AG04450 (cell line): Measurements from ENCODE around the gene AMN. TPM values are rescaled to one million over a fixed set of nuclear protein-coding genes. Genes with fewer than 3 reads are reported as not detected.

Source experiments
- CTCF ChIA-PET: fragments of 300-600, 350-600 bp; formaldehyde crosslinking; extraction: SDS; loops from one replicate; lab custom pipeline; 2022; ENCODE audit warnings: antibody characterized with exemption, inconsistent platforms; lab: Charles Lee
- POLR2A ChIA-PET: fragments of 350-600 bp; formaldehyde crosslinking; extraction: SDS; loops from one replicate; lab custom pipeline; 2021; ENCODE audit warnings: antibody characterized with exemption, inconsistent platforms; lab: Yijun Ruan, JAX
- DNase-seq: peaks from one replicate; pipeline ENCODE4 v3.0.0-alpha.2; 2011; ENCODE audit warnings: low read depth, low spot score
- H3K27ac ChIP-seq: one replicate; pipeline ENCODE4 v1.5.1; 2012; ENCODE audit warnings: low read depth, low read length, control low read depth
- H3K27me3 ChIP-seq: one replicate; pipeline ENCODE4 v1.6.0; 2012; ENCODE audit warnings: low read length; ENCODE audit not compliant: control insufficient read depth, insufficient read depth
- H3K4me3 ChIP-seq: 2 replicates; pipeline ENCODE4 v1.5.1; 2011; ENCODE audit warnings: mild to moderate bottlenecking, low read depth, low read length, control low read depth
- H3K9me3 ChIP-seq: 2 replicates; pipeline ENCODE4 v1.5.1; 2012; ENCODE audit warnings: low read length; ENCODE audit not compliant: control insufficient read depth, insufficient read depth
- polyA plus RNA-seq: library from polyadenylated mRNA; depleted of rRNA; stranded (reverse); fragments of >200 nt; gene quantifications from 2 replicates; pipeline ENCODE4 v1.2.3, GENCODE V29; 2011
- TF ChIP-seq, protein P1 (sequence below): IDR thresholded peaks from 2 replicates; pipeline ENCODE4 v1.5.1; 2011; ENCODE audit warnings: low read depth, low read length, control low read depth, inconsistent platforms

AMN gene
- polyA plus RNA-seq, 1 experiment = 0.06 TPM

DNA sequence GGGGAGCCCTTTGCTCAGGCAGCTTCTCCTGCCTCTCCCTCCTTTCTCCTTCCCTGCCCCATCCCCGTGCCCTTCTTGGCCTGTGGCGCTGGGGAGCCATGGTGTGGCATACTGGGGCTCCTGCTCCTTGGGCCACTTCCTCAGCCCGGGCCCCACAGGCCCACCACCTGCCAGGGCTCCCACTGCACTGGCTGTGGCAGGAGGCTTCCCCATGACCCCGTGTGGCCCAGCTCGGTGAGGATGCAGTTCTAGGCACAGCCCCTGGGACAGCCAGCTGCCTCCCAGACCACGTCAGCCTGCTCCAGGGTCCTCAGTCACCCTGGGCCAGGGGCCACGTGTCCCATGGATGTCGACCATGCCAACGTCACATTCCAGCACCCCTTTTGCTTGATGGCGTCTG lies 13.0 kb upstream of the AMN start:
- no peaks in the 10 kb centered on the region for H3K27me3 ChIP-seq
- TF ChIP-seq, protein P1, sequence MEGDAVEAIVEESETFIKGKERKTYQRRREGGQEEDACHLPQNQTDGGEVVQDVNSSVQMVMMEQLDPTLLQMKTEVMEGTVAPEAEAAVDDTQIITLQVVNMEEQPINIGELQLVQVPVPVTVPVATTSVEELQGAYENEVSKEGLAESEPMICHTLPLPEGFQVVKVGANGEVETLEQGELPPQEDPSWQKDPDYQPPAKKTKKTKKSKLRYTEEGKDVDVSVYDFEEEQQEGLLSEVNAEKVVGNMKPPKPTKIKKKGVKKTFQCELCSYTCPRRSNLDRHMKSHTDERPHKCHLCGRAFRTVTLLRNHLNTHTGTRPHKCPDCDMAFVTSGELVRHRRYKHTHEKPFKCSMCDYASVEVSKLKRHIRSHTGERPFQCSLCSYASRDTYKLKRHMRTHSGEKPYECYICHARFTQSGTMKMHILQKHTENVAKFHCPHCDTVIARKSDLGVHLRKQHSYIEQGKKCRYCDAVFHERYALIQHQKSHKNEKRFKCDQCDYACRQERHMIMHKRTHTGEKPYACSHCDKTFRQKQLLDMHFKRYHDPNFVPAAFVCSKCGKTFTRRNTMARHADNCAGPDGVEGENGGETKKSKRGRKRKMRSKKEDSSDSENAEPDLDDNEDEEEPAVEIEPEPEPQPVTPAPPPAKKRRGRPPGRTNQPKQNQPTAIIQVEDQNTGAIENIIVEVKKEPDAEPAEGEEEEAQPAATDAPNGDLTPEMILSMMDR = no peak
- POLR2A ChIA-PET = no interaction called here
- CTCF ChIA-PET = no interaction called here
- no peak overlapping the region for H3K4me3 ChIP-seq
- DNase-seq = no peak
- H3K27ac ChIP-seq = no peak overlapping the region
- peaks cover 3% of the 10 kb centered on the region; the same call in 1 of the 2 replicates for H3K9me3 ChIP-seq

DNA sequence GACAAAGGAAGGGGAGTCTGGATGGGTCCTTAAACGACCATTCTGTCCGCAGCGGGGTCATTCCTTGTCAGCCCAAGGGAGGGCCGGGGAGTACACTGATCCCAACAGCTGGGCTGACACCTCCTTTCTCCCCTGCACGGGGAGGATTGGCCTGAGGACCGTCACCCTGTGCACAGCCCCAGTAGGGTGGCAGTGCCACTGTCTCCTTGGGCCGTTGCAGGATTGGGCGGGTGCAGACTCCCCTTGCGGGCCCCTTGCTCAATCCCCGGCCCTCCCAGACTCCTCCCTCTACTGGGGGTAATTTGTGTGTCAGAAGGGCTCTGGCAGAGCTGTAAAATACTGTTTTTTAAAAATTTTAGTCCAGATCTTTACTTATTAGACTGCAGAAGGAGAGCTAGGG lies 12.6 kb upstream of the AMN start:
- Histone ChIP-seq H3K4me3 (no peak overlapping the region), H3K9me3 (peaks cover 3% of the 10 kb centered on the region; the same call in 1 of the 2 replicates), H3K27me3 (no peaks in the 10 kb centered on the region), H3K27ac (no peak overlapping the region)
- no peak for DNase-seq
- ChIA-PET CTCF (no interaction called here), POLR2A (no interaction called here)
- TF ChIP-seq, protein P1 = no peak

DNA sequence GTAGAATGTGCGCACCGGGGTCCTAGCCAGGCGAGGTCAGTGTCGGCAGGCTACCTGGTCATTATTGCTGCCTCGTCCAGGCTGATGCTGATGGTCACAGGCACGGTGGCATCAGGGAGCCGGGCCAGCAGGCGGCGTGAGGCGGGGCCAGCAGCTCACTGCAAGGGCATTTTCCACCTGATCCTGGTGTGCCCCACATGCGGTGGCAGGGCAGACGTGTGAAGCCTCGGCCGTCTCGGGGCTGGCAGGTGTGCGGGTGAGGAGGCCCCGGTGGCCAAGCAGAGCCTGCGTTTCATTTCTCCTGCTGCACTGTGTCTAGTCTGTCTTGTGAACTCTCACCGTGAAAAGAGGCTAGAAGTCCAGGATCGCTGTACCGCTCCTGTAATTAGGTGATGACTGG lies 12.0 kb upstream of the AMN start:
- ChIA-PET CTCF (no interaction called here), POLR2A (no interaction called here)
- TF ChIP-seq, protein P1 = no peak
- no peak for DNase-seq
- H3K27me3 ChIP-seq = no peaks in the 10 kb centered on the region
- peaks cover 3% of the 10 kb centered on the region; the same call in 1 of the 2 replicates for H3K9me3 ChIP-seq
- H3K27ac ChIP-seq = no peak overlapping the region
- H3K4me3 ChIP-seq = no peak overlapping the region

DNA sequence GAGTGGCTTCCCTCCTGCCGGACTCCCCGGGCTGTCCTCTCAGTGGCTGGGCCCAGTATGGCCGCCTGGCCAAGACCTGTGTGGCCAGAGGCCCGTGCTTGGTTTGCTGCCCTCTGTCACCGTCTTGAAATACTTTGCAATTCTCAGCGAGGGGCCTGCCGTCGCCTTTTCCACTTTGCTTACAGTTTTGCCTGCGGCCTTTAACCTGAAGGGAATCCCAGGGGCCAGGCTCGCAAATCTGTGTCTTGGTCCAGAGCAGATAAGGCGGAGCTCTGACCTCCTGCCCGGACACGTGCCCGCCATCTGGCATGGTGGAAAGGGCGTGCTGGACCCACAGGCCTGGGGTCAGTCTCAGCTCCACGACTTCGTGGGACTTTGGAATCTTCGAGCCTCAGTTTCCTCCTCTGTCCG lies 10.9 kb upstream of the AMN start:
- CTCF ChIA-PET = no interaction called here
- Histone ChIP-seq H3K27ac (no peak overlapping the region), H3K9me3 (peaks cover 3% of the 10 kb centered on the region; the same call in 1 of the 2 replicates), H3K4me3 (no peak overlapping the region), H3K27me3 (no peaks in the 10 kb centered on the region)
- DNase-seq = no peak
- POLR2A ChIA-PET = no interaction called here
- TF ChIP-seq, protein P1 = no peak

DNA sequence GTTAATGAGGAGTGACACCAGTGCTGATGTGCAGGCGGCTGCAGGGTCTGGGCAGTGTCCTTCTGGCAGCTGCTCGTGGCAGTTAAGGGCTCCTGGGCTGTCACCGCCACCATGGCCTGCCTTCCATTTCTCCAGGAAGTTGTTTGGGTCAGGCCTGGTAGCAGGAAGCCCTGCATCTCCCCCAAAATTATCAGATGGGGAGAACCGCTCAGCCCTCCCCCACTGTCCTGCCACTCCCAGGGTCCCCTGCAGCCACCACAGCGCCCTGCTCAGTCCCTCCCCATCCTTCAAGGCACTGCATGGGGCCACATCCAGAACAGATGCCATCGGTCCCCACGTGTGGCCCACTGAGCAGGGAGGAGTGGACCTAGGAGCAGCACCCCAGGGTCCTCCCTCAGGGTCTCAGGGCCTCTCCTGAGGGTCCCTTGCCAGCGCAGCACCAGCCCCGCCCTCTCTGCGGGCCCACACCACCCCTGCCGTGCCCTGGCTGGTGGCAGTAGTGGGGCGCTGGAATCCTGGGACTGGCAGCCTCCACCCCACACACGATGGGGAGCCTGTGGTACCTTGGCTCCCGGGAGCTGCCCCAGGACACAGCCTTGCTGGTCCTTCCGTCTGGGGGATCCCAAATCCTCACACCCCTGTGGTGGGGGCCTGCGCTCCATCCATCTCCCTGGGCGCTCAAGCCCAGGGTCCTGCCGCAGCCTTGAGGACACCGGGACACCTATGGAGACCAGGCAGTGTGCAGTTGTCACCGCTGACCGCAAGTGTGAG lies 10.3 kb upstream of the AMN start:
- DNase-seq = no peak
- TF ChIP-seq, protein P1 = no peak
- no peak overlapping the region for H3K27ac ChIP-seq
- ChIA-PET CTCF (no interaction called here), POLR2A (no interaction called here)
- H3K27me3 ChIP-seq = no peaks in the 10 kb centered on the region
- no peaks in the 10 kb centered on the region; the same call in 1 of the 2 replicates for H3K9me3 ChIP-seq
- H3K4me3 ChIP-seq = no peak overlapping the region
